ENCODE measurements around the gene STEEP1.

Gene STEEP1

DNA sequence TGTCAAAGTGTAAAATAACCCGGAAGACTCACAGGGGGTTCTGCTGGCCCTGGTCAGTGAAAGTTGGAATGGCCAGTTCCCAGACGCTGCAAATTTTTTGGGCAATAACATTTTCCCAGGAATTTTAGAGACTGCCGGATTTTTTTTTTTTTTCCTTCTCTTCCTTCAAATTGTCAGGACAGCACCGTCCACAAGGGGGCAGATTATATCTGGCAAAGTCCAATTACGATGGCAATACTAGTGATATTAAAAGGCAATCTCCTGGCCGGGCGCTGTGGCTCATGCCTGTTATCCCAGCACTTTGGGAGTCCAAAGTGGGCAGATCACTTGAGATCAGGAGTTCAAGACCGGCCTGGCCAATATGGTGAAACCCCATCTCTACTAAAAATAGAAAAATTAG lies 76.5 kb downstream of the STEEP1 start:
- peak; percentile 57 for DNase-seq (ENCODE audit: low spot score)
